ENCODE measurements around the gene ZNF629. TPM values are rescaled to one million over a fixed set of nuclear protein-coding genes. Genes with fewer than 3 reads are reported as not detected.

Gene ZNF629
- total RNA-seq, 1 donor from 2014 or later: 22.8 TPM

DNA sequence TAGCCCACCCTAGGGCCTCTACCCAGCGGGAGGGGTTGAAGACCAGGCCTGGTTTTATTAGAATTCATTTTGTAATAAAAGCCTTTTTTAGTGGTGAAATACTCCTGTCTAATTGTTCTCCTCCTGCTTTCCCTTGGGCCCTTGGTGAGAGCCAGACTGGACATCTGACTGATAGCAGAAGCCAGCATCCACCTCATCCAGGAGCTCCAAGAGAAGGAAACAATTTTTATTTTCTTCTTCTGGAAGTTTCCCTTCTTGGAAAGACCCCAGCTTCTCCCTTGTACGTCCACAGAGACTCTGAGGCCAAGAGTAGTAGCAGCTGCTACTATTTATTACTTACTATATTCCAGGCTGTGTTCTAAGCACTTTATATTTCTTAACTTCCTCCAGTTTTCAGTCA lies 42.8 kb downstream of the ZNF629 start:
- TF ChIP-seq, protein P1, sequence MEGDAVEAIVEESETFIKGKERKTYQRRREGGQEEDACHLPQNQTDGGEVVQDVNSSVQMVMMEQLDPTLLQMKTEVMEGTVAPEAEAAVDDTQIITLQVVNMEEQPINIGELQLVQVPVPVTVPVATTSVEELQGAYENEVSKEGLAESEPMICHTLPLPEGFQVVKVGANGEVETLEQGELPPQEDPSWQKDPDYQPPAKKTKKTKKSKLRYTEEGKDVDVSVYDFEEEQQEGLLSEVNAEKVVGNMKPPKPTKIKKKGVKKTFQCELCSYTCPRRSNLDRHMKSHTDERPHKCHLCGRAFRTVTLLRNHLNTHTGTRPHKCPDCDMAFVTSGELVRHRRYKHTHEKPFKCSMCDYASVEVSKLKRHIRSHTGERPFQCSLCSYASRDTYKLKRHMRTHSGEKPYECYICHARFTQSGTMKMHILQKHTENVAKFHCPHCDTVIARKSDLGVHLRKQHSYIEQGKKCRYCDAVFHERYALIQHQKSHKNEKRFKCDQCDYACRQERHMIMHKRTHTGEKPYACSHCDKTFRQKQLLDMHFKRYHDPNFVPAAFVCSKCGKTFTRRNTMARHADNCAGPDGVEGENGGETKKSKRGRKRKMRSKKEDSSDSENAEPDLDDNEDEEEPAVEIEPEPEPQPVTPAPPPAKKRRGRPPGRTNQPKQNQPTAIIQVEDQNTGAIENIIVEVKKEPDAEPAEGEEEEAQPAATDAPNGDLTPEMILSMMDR (IDR thresholded peaks at IDR 0.05; ENCODE audit: insufficient read depth, low read length, poor library complexity, severe bottlenecking): no peak
- no peak overlapping the region for H3K4me3 ChIP-seq (ENCODE audit: low read depth, low read length)

DNA sequence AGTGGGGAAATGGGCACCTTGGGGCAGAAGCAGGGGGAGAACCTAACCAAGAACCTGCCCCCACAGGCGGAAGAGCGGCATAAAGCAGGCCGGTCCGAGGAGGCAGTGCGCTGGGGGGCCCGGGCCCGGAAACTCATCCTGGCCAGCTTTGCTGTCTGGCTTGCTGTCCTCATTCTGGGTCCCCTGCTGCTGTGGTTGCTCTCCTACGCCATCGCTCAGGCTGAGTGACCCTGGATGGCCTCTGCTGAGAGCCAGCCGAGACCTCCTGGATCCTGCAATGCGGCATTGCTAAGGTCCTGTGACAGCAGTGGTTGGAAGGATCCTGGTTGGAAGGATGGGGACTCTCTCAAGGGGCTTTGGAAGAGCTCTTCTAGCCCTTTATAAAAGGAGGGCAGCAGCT lies 43.3 kb downstream of the ZNF629 start:
- Histone ChIP-seq H3K4me3 (ENCODE audit: low read depth, low read length) (no peak overlapping the region), H3K27me3 (ENCODE audit: control insufficient read depth, insufficient read depth, low read length) (no peaks in the 10 kb centered on the region), H3K36me3 (ENCODE audit: control insufficient read depth, insufficient read depth, low read length) (peaks cover 2% of the 10 kb centered on the region)
- DNase-seq (ENCODE audit: low read depth): no peak
- TF ChIP-seq, protein P1 (IDR thresholded peaks at IDR 0.05; ENCODE audit: insufficient read depth, low read length, poor library complexity, severe bottlenecking): no peak

More for the DNA sequence above, 42.8 kb downstream of the ZNF629 start:
- Histone ChIP-seq H3K27me3 (ENCODE audit: control insufficient read depth, insufficient read depth, low read length) (no peaks in the 10 kb centered on the region), H3K36me3 (ENCODE audit: control insufficient read depth, insufficient read depth, low read length) (no peaks in the 10 kb centered on the region)
- DNase-seq (ENCODE audit: low read depth): no peak

DNA sequence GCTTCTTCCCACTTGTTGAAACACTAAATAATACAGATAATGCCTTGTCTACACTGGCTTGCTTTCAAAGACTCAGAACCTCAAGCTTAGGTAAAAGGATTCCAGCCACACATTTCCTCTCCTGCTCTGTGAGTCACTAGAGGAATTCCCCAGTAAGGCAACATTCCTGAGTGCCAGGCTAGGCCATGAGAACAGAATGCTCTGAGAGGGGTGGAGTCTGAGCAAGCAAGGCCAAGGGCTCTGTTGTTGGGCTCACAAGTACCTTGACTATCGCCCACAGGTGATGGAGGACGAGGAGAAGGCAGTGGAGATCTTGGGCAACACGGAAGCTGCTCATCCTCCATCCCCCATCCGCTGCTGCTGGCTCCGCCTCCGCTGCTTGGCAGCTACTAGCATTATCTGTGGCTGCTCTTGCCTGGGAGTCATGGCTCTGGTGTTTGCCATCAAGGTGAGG lies 45.5 kb downstream of the ZNF629 start:
- Histone ChIP-seq H3K4me3 (ENCODE audit: low read depth, low read length) (no peak overlapping the region), H3K36me3 (ENCODE audit: control insufficient read depth, insufficient read depth, low read length) (peaks cover 7% of the 10 kb centered on the region), H3K27me3 (ENCODE audit: control insufficient read depth, insufficient read depth, low read length) (no peaks in the 10 kb centered on the region)
- TF ChIP-seq, protein P1 (IDR thresholded peaks at IDR 0.05; ENCODE audit: insufficient read depth, low read length, poor library complexity, severe bottlenecking): no peak
- DNase-seq (ENCODE audit: low read depth): peak; percentile 96

DNA sequence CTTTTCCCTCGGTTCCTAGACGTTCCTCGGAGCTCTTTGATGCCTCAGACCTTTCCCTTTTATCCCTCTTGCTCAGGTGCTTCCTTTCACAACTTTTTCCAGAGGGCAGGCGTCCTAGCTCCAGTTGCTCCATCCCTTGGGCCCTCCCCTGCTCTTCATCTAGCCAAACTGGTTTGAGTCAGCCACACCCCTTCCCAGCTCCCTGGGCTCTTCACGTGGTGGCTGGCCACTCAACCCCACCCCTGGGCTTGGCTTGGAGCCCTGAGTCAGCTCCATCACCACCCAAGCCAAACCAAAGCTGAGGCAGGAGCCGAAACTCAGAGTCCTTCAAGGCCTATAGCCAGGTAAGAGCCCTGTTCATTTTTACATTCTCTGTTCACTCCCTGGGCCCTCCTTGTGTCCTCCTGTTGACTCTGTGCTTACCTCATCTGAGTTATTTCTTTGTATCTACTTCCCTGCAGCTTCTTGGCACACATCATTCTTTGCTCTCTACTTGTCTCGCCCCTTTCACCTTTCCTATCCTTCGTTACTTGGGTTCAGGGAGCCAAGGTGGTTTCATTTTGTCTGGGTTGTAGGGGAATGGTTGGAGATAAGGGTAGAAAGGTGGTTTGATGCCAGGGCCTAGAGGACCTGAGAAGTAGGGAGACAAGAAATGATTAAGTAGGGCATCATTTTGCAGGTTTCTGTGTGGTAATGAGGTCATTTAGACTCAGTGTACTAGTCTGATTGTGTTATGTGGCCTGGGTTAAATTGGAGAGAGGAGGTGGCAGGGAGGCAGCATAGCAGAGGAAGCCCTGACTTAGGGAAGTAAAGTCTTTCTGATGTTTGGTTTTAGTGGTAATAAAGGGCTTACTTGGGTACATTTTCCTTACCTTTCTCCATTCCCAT lies 46.4 kb downstream of the ZNF629 start:
- TF ChIP-seq, protein P1 (IDR thresholded peaks at IDR 0.05; ENCODE audit: insufficient read depth, low read length, poor library complexity, severe bottlenecking): no peak
- peaks cover 7% of the 10 kb centered on the region for H3K36me3 ChIP-seq (ENCODE audit: control insufficient read depth, insufficient read depth, low read length)
- peak; percentile 68 for DNase-seq (ENCODE audit: low read depth)
- no peaks in the 10 kb centered on the region for H3K27me3 ChIP-seq (ENCODE audit: control insufficient read depth, insufficient read depth, low read length)
- no peak overlapping the region for H3K4me3 ChIP-seq (ENCODE audit: low read depth, low read length)

DNA sequence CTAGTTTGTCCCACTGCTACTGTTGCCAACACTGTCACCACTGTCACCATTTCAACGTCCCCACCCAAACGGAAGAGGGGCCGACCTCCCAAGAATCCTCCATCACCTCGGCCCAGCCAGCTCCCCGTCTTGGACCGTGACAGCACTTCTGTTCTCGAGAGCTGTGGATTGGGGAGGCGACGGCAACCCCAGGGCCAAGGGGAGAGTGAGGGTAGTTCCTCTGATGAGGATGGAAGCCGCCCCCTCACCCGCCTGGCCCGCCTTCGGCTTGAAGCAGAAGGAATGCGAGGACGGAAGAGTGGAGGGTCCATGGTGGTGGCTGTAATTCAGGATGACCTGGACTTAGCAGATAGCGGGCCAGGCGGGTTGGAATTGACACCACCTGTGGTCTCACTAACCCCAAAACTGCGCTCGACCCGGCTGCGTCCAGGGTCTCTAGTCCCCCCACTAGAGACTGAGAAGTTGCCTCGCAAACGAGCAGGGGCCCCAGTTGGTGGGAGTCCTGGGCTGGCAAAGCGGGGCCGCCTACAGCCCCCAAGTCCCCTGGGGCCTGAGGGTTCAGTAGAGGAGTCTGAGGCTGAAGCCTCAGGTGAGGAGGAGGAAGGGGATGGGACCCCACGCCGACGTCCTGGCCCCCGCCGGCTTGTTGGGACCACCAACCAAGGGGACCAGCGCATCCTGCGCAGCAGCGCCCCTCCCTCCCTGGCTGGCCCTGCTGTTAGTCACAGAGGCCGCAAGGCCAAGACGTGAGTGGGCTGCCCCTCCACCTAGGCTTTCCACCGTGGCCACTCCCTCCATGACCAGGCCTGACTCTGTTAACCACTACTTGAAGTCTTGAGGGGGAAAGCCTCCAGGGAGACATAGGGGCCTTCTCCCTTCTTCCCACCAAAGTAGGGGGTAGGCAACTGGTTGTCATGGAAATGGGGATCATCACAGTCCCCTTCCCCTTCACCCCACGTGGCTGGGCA lies 47.7 kb downstream of the ZNF629 start:
- H3K36me3 ChIP-seq (ENCODE audit: control insufficient read depth, insufficient read depth, low read length): peaks cover 7% of the 10 kb centered on the region
- no peak for DNase-seq (ENCODE audit: low read depth)
- H3K27me3 ChIP-seq (ENCODE audit: control insufficient read depth, insufficient read depth, low read length): no peaks in the 10 kb centered on the region
- TF ChIP-seq, protein P1 (IDR thresholded peaks at IDR 0.05; ENCODE audit: insufficient read depth, low read length, poor library complexity, severe bottlenecking): no peak
- no peak overlapping the region for H3K4me3 ChIP-seq (ENCODE audit: low read depth, low read length)
